Measurements from ENCODE around the gene C17orf58. TPM values are rescaled to one million over a fixed set of nuclear protein-coding genes. Genes with fewer than 3 reads are reported as not detected.
"Not testable (repeated sequence)": the region's sequence is repeated elsewhere in the genome, so short reads cannot be mapped to it uniquely, and the experiment has no call there.

C17orf58 gene
- total RNA-seq, 1 donor from 2014 or later, result 10.0 TPM

GRCh38 chr17:67960276-67960675, 36.0 kb downstream of the C17orf58 start:
- not testable (repeated sequence) for DNase-seq (ENCODE audit: low spot score)

DNA sequence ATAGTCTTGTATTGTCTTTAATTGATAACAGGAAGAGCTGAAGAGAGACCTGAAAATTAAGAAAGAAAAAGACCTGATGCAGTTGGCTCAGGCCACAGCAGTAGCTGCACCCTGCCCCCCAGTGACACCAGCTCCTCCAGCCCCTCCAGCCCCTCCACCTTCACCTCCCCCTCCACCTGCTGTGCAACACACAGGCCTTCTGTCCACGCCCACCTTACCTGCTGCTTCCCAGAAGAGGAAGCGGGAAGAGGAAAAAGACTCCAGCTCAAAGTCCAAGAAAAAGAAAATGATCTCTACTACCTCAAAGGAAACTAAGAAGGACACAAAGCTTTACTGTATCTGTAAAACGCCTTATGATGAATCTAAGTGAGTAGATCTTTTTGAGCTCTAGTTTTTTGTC, 36.8 kb downstream of the C17orf58 start:
- no peak for DNase-seq (ENCODE audit: low spot score)

DNA sequence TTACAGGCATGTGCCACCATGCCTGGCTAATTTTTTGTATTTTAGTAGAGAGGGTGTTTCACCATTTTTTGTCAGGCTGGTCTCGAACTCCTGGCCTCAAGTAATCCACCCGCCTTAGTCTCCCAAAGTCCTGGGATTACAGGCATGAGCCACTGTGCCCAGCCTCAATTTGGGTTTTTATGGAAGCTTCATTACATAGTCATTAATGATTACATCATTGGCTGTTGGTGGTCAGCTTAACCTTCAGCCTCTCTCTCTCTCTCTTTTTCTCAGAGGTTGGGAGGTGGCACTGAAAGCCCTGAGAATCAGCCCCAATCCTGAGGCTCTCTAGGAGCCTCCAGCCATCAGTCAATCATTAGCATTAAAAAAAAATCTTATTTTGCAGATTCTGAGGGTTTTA, 45.3 kb downstream of the C17orf58 start:
- DNase-seq (ENCODE audit: low spot score), result no peak

DNA sequence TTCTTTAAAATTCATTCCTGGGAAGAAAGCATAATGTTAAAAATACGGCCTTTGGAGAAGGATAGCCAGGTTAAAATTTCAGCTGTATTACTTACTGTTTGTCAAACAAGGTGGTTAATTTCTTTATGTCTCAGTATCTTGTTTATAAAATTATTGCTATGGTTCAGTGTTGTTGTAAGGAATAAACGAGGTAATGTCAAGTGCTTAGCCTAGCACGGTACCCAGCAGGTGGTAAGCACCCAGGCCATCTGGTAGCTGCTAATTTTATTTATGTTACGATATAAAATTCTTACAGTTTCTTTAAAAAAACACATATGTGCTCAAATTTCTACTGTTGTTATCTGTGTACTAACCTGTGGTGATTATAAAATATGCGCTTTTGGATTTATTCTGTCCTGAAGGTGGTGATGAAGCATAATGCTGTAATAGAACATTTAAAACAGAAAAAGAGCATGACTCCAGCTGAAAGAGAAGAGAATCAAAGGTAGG, 48.9 kb downstream of the C17orf58 start:
- DNase-seq (ENCODE audit: low spot score), result no peak

- no peak for DNase-seq (ENCODE audit: low spot score)
Observed at GRCh38 chr17:67946513-67946912, 49.8 kb downstream of the C17orf58 start.

GRCh38 chr17:67944035-67944434, 52.2 kb downstream of the C17orf58 start:
- no peak for DNase-seq (ENCODE audit: low spot score)

DNA sequence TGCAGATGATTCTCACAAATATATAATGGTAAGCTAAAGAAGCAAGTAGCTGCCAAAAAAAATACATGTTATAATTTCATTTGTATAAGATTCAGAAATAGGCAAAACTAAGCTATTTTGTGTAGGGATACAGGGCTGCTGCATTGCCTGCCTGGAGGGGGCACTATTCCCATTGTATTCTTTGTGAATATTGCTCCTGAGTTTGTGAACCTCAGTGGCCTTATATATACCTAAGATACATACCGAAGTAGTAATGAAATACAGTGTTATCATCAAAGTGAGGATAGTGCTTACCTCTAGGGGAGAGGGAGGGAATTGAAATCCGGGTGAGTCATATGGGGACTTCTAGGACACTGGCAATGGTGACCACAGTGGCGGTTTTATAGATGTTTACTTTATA, 53.5 kb downstream of the C17orf58 start:
- no peak for DNase-seq (ENCODE audit: low spot score)

Other genes starting within 250 kb of the C17orf58 start
- 107 TPM for gene BPTF, start 171.0 kb downstream of the C17orf58 start, total RNA-seq
- 22.6 TPM for gene KPNA2, start 39.3 kb upstream of the C17orf58 start, total RNA-seq

All from mucosa of gallbladder (tissue), 1 donor.